GM21381 (cell line): ENCODE data around the gene NOD2.

Experiments used
- ATAC-seq: cut with Tn5 transposase; IDR thresholded peaks from one replicate; pipeline ENCODE4 v1.9.1; 2021; ENCODE audit warnings: mild to moderate bottlenecking, moderate library complexity; ENCODE audit not compliant: unreplicated experiment

NOD2 gene

DNA sequence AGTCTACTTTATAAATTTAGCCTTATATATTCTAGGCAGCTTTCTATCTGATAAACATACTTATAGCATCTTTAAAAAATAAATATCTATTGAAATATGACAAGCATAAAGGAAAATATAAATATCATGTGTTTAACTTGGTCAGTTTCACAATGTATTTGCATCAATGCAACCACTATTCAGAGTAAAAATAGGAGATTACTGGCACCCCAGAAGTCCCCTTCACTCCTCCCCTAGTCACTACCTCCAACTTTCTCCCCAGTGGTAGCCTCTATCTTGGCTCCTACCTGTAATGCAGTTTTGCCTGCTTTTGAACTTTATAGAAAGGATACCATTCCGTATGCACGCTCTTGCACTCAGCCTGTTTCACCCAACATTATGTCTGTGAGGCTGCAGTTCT, 3.2 kb upstream of the NOD2 start:
- no peak for ATAC-seq

GRCh38 chr16:50692644-50692998, 785 bp upstream of the NOD2 start:
- no peak for ATAC-seq

- no peak for ATAC-seq
These were observed 800 bp downstream of the NOD2 start for GRCh38 chr16:50694206-50694605.

DNA sequence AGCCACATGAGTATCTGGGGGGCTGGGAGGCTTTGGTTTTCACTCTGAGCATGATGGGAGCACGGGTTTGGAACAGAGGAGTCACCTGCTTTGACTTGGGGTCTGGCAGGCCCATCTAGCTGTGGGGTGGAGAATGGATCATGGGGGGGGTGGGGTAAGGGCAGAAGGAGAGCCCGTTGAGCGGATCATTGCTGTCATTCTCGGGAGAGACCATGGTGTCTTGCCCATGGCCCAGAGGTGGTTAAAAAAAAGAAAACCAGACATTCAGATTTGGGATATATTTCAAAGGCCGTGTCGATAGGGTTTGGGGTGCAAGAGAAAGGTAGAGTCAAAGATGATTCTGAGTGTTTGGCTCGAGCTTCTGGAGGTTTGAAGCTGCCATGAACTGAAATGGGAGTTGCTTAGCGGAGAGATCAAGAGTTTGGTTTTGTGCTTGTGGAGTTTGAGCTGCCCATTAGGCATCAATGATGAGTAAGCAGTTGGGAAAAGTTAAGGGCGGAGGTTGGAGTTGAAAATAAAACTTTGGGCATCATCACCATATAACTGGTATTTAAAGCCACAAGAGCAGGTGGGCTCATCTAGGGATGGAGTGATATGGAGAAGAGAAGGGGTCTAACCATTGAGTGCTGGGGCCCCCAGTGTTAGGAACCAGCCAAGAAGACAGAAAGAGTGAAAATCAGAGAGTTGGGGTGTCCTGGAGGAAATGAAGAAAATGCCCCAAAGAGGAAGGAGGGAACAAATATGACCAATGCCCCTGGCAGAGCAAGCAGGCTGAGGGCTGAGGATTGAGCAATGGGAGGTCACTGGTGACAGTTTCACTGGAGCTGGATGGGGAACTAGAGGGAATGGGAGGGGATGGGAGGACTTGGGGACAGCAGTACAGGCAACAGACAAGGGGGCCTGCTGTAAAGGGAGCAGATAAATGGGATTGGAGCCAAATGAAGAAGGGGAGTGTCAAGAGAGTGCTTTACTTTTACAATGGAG, 1.9 kb downstream of the NOD2 start:
- no peak for ATAC-seq

GRCh38 chr16:50696126-50696525, 2.7 kb downstream of the NOD2 start:
- peak; percentile 24 for ATAC-seq

GRCh38 chr16:50696575-50697420, 3.4 kb downstream of the NOD2 start:
- peak; percentile 65 for ATAC-seq

DNA sequence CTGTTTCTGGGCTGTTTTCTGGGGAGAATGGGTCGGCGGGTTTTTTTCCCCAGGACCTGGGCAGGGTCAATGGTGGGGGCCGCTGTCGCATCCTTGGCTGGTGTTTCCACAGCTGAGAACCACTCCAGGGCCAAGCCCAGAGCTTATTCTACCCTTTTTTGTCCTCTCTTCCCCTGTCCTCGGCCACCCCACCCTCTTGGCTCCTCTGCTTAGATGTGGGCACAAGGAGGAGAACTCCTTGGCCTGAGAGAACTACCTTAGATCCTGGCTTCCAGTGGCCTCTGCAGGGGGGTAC, 4.0 kb downstream of the NOD2 start:
- no peak for ATAC-seq

GRCh38 chr16:50697881-50698767, 4.7 kb downstream of the NOD2 start:
- peak; percentile 37 for ATAC-seq

GRCh38 chr16:50699326-50700159, 6.1 kb downstream of the NOD2 start:
- ATAC-seq: no peak

GRCh38 chr16:50702725-50703124, 9.3 kb downstream of the NOD2 start:
- no peak for ATAC-seq

DNA sequence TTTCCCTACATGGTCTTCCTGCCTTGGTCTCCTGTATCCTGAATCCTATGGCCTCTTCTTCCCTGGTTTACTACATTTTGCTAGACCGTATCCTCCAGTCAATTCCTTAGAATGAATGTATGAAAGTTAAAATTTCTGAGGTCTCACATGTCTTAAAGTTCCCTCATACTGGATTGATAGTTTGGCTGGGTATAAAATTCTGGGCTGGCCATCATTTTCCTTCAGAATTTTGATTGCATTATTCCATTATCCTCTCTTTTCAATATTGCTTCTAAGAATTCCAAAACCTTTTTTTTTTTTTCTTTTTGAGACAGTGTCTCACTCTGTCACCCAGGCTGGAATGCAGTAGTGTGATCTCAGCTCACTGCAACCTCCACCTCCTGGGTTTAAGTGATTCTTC, 10.8 kb downstream of the NOD2 start:
- ATAC-seq: no peak

DNA sequence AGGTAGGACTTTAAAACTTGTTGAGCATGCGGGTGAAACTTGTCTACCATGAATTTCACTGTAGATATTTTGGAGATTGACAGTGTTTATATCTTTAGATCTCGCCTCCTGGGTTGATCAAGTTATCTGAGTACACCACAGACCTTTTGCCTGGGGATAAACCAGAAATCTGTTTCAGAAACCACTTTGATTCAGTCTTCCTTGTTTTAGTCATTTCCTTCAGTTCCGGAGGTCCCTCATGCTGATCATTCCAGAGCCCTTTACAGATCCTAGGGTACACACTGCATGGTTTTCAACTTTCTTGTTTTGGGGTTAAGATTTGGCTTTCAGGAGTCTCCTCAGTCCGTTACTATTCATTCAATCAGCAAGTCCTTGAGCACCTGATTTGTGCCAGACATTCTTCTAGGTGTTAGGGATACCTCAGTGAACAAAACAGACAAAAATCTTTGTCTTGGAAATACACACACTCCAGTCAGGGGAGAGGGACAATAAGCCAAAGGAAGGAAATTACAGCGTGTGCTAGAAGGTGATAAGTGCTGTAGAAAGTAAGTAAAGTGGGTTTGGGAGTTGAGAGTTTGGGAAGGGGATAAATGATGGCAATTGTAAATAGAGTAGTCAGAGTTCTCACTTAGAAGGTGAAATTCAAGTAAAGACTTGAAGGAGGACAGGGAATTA, 12.2 kb downstream of the NOD2 start:
- ATAC-seq: no peak

DNA sequence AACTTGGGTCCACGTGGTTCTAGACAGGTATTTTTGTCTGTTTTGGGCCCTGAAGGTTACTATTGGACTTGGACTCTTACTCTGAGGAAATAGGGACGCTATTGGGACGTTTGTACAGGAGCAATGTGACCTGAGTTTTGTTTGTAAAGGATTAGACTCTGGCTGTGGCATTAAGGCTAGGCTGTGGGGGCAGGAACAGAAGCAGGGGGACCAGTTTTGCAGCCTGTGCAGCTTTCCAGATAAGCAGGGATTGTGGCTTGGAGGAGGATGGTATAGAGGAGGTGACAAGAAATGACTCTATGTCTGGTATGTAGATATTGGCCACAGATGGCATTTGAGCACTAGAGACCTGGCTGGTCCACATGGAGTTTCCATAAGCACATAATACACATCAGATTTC, 12.8 kb downstream of the NOD2 start:
- ATAC-seq: no peak

- no peak for ATAC-seq
These were observed 15.1 kb downstream of the NOD2 start for GRCh38 chr16:50708373-50709060.

- no peak for ATAC-seq
These were observed 15.8 kb downstream of the NOD2 start for GRCh38 chr16:50709061-50709684.

- no peak for ATAC-seq
These were observed 16.6 kb downstream of the NOD2 start for GRCh38 chr16:50709980-50710379.

DNA sequence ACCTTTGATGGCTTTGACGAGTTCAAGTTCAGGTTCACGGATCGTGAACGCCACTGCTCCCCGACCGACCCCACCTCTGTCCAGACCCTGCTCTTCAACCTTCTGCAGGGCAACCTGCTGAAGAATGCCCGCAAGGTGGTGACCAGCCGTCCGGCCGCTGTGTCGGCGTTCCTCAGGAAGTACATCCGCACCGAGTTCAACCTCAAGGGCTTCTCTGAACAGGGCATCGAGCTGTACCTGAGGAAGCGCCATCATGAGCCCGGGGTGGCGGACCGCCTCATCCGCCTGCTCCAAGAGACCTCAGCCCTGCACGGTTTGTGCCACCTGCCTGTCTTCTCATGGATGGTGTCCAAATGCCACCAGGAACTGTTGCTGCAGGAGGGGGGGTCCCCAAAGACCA, 17.6 kb downstream of the NOD2 start:
- no peak for ATAC-seq

DNA sequence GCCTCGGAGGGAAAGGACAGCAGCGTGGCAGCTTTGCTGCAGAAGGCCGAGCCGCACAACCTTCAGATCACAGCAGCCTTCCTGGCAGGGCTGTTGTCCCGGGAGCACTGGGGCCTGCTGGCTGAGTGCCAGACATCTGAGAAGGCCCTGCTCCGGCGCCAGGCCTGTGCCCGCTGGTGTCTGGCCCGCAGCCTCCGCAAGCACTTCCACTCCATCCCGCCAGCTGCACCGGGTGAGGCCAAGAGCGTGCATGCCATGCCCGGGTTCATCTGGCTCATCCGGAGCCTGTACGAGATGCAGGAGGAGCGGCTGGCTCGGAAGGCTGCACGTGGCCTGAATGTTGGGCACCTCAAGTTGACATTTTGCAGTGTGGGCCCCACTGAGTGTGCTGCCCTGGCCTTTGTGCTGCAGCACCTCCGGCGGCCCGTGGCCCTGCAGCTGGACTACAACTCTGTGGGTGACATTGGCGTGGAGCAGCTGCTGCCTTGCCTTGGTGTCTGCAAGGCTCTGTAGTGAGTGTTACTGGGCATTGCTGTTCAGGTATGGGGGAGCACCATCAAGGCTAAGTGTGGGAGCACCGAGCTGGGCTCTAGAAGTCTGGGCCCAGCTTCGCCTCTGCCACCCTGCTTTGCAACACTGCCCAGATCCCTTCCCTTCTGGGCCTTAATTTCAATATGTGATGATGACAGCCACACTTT, 18.6 kb downstream of the NOD2 start:
- no peak for ATAC-seq
